ENCODE measurements around the gene TP53I11. TPM values are rescaled to one million over a fixed set of nuclear protein-coding genes. Genes with fewer than 3 reads are reported as not detected.

The TP53I11 gene
- total RNA-seq, 4 donors from 2014 or later: 24.7 to 107 (median 46.3) TPM

- TF ChIP-seq CTCF (IDR thresholded peaks at IDR 0.05; ENCODE audit: low read depth): no peak
Observed at GRCh38 chr11:44884056-44884455, 66.6 kb downstream of the TP53I11 start.

- TF ChIP-seq CTCF (IDR thresholded peaks at IDR 0.05; ENCODE audit: low read depth): no peak
Observed at GRCh38 chr11:44883277-44883676, 67.4 kb downstream of the TP53I11 start.

Other genes with a start within 250 kb of the TP53I11 start
- 10 to 100 TPM in 1 of 4 donors, 1 to 10 TPM in 2, under 1 TPM in 1; 0.34 to 11.5 (median 2.7) TPM for gene TSPAN18, start 223.9 kb downstream of the TP53I11 start, total RNA-seq
- 10 to 100 TPM in 1 of 4 donors, 1 to 10 TPM in 3; 3.9 to 11.3 (median 6.4) TPM for gene PRDM11, start 195.8 kb upstream of the TP53I11 start, total RNA-seq